ENCODE data around the gene TBX15.

Gene TBX15

DNA sequence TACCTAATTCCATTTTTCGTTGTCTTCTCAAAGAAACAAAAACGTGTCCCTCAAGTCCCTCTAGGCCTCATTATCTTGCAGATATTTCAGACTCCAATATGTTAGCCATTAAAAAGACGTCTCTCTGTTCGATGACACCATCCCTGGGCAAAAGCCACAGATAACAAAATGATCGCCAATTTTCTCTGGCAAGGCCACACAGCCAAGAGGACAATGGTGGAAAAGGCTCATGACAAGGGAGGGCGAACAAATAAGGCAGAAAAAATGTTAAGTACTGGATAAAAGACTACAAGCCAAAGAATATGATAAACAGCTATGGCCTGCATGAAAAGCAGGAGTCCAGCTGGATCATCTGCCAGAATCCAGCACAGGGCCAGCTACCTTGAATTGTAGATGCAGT, 82.9 kb downstream of the TBX15 start:
- no peak overlapping the region for H3K4me3 ChIP-seq (ENCODE audit: low read length)
- H3K4me1 ChIP-seq (ENCODE audit: control insufficient read depth, insufficient read depth, low read length) = no peaks in the 10 kb centered on the region
- H3K9me3 ChIP-seq (ENCODE audit: control insufficient read depth, low read length) = no peaks in the 10 kb centered on the region
- H3K9ac ChIP-seq (ENCODE audit: low read length) = no peak overlapping the region
- H3K27me3 ChIP-seq (ENCODE audit: control insufficient read depth, insufficient read depth, low read length) = no peaks in the 10 kb centered on the region
- H3K36me3 ChIP-seq (ENCODE audit: control insufficient read depth, insufficient read depth, low read length) = no peaks in the 10 kb centered on the region

DNA sequence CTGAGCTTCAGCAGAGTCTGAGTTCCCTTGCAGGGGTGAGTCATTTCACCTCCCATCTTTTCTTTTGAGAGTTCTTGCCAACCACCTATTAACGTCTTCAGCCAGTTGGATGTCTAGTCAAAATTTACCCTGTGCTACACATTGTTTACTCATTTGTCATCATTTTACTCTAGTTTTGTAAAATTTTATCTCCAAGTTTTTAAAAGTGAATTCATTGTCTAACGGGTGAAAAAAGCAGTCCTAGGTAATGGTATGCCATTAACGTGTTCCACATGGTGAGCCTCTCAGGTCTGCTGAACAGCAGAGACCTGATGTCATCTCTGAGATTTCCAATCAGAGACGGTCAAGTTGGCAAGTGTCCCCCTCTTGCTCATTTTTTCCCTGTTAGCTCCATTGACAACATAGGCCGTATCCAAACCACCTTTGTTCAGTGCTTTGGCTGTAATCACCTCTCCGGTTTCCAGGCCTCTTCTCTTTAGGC, 85.4 kb downstream of the TBX15 start:
- no peaks in the 10 kb centered on the region for H3K4me1 ChIP-seq (ENCODE audit: control insufficient read depth, insufficient read depth, low read length)
- no peaks in the 10 kb centered on the region for H3K9me3 ChIP-seq (ENCODE audit: control insufficient read depth, low read length)
- H3K9ac ChIP-seq (ENCODE audit: low read length) = no peak overlapping the region
- no peak overlapping the region for H3K4me3 ChIP-seq (ENCODE audit: low read length)
- no peaks in the 10 kb centered on the region for H3K27me3 ChIP-seq (ENCODE audit: control insufficient read depth, insufficient read depth, low read length)
- H3K36me3 ChIP-seq (ENCODE audit: control insufficient read depth, insufficient read depth, low read length) = no peaks in the 10 kb centered on the region

DNA sequence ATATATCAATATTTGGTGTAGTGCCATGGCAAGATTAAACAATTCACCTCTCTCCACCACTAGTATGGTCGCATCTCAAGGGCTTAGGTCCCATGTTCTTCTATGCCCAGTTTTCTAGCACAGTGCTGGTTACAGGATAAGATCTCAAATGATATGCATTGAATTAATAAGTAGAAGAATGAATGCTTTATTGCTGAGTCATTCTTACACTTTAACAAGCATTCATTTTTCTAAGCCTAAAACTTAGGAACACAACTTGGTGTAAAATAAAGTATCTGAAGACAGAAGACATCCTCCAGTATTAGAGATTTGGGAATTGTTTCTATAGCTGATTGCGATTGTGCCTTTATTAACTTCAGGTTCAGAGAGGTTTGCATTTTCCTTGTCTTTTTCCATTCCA, 85.8 kb downstream of the TBX15 start:
- H3K4me1 ChIP-seq (ENCODE audit: control insufficient read depth, insufficient read depth, low read length) = no peaks in the 10 kb centered on the region
- no peaks in the 10 kb centered on the region for H3K9me3 ChIP-seq (ENCODE audit: control insufficient read depth, low read length)
- no peak overlapping the region for H3K9ac ChIP-seq (ENCODE audit: low read length)
- H3K4me3 ChIP-seq (ENCODE audit: low read length) = no peak overlapping the region
- H3K36me3 ChIP-seq (ENCODE audit: control insufficient read depth, insufficient read depth, low read length) = no peaks in the 10 kb centered on the region
- H3K27me3 ChIP-seq (ENCODE audit: control insufficient read depth, insufficient read depth, low read length) = no peaks in the 10 kb centered on the region

DNA sequence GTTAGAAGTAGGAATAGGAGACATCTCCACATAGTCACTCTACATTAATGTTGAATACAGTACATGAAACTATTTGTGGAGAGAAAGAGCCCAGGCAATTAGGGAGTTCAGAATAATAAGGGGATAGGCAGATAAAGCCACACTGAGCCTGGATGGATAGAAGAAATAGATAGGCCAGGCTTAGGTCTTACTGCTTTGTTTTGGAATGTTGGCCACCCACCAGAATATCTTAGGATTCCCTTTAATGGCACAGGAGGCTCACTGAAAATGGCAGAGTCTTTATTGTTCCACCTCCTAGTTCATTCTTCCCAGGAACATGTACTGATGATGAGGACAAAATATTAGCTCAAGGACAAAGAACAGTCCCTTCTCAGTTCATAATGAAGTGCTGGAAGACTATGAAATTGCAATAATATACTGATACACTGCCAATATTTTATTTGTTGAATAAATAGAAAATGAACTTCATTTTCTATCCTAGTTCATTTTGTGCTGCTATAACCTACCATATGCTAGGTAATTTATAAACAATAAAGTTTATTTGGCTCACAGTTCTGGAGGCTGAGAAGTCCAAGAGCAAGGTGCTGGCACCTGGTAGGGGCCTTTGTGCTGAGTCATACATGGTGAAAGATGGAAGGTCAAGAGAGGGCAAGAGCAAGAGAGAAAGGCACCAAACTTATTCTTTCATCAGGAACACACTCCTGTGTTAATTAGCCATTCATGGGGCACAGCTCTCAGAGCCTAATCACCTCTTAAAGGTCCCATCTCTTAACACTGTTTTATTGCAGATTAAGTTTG, 87.3 kb downstream of the TBX15 start:
- Histone ChIP-seq H3K9me3 (ENCODE audit: control insufficient read depth, low read length) (no peaks in the 10 kb centered on the region), H3K4me1 (ENCODE audit: control insufficient read depth, insufficient read depth, low read length) (no peaks in the 10 kb centered on the region), H3K36me3 (ENCODE audit: control insufficient read depth, insufficient read depth, low read length) (no peaks in the 10 kb centered on the region), H3K9ac (ENCODE audit: low read length) (no peak overlapping the region), H3K4me3 (ENCODE audit: low read length) (no peak overlapping the region), H3K27me3 (ENCODE audit: control insufficient read depth, insufficient read depth, low read length) (no peaks in the 10 kb centered on the region)

DNA sequence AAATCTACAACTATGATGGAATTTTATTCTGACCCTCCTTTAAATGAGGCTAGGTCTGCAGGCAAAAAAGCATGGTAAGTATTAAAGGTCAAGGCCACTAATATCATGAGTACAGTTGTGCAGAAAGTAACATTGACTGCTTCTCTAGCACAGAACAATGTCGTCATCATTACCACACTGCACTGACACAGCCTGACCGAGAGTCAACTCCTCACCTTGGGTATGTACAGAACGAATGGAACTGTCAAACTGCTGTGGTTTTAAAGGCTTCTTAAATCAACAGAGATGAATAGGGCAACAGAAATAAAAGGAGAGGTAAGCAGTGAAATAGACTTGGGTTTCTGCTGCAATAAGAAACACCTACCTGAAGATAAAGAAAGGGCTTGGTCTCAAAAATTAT, 88.8 kb downstream of the TBX15 start:
- Histone ChIP-seq H3K4me3 (ENCODE audit: low read length) (no peak overlapping the region), H3K4me1 (ENCODE audit: control insufficient read depth, insufficient read depth, low read length) (no peaks in the 10 kb centered on the region), H3K9me3 (ENCODE audit: control insufficient read depth, low read length) (no peaks in the 10 kb centered on the region), H3K27me3 (ENCODE audit: control insufficient read depth, insufficient read depth, low read length) (no peaks in the 10 kb centered on the region), H3K36me3 (ENCODE audit: control insufficient read depth, insufficient read depth, low read length) (no peaks in the 10 kb centered on the region), H3K9ac (ENCODE audit: low read length) (no peak overlapping the region)

DNA sequence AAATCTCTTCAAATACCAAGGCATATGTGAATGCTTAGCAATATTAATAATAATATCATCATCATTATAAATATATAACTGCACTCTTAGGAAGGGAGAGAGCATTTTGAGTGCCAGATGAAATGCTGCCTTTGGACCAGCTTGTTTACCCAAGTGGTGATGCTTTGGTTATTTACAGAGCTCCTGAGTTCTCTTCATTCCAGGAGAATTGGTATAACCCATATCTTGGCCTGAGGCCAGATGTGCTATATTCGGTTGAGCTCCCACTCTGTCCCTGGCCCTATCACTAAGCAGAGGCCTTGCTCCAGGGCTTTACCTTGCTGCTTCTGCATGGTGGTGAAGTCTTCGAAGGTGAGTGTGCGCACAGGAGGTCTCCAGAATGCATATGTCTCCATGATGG, 89.4 kb downstream of the TBX15 start:
- Histone ChIP-seq H3K36me3 (ENCODE audit: control insufficient read depth, insufficient read depth, low read length) (no peaks in the 10 kb centered on the region), H3K4me3 (ENCODE audit: low read length) (no peak overlapping the region), H3K9me3 (ENCODE audit: control insufficient read depth, low read length) (no peaks in the 10 kb centered on the region), H3K4me1 (ENCODE audit: control insufficient read depth, insufficient read depth, low read length) (no peaks in the 10 kb centered on the region), H3K9ac (ENCODE audit: low read length) (no peak overlapping the region), H3K27me3 (ENCODE audit: control insufficient read depth, insufficient read depth, low read length) (no peaks in the 10 kb centered on the region)

DNA sequence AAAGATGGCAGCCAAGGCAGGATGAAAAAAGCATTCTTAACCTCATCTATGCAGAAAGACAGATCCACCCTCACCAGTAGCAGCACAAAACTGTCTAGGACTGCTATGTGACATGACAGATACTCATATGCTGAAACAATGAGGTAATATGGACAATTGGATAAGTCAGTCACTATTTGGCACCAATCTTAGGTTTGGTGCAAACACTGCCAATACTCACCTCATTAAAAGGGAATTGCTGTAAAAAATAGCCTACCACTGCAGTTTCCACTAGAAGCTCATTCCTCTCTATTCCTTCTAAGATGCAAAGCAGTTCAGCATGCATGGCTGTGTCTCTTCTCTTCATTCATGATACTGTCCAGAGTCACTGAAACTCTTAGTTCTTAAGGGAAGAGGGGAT, 91.7 kb downstream of the TBX15 start:
- Histone ChIP-seq H3K36me3 (ENCODE audit: control insufficient read depth, insufficient read depth, low read length) (no peaks in the 10 kb centered on the region), H3K9me3 (ENCODE audit: control insufficient read depth, low read length) (no peaks in the 10 kb centered on the region), H3K9ac (ENCODE audit: low read length) (no peak overlapping the region), H3K4me3 (ENCODE audit: low read length) (no peak overlapping the region), H3K4me1 (ENCODE audit: control insufficient read depth, insufficient read depth, low read length) (no peaks in the 10 kb centered on the region), H3K27me3 (ENCODE audit: control insufficient read depth, insufficient read depth, low read length) (no peaks in the 10 kb centered on the region)

DNA sequence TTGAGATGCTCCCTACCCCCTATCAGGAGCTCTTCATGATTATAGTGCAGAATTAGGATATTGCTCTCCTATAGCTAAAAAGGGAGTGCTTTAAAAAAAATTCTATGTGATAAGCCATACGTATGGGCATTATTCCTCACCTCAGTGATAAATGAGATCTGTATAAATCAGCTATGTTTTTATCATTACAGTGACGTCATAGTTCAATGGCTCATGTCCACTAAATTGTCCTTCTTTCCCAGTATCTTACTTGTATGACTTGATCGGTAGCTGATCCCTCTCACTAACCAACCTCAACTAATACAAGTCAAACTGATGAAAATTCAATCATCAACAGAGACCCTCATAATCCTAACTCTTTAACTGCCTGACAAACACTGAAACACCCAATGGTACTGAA, 93.3 kb downstream of the TBX15 start:
- Histone ChIP-seq H3K4me3 (ENCODE audit: low read length) (no peak overlapping the region), H3K27me3 (ENCODE audit: control insufficient read depth, insufficient read depth, low read length) (no peaks in the 10 kb centered on the region), H3K36me3 (ENCODE audit: control insufficient read depth, insufficient read depth, low read length) (no peaks in the 10 kb centered on the region), H3K4me1 (ENCODE audit: control insufficient read depth, insufficient read depth, low read length) (no peaks in the 10 kb centered on the region), H3K9ac (ENCODE audit: low read length) (no peak overlapping the region), H3K9me3 (ENCODE audit: control insufficient read depth, low read length) (no peaks in the 10 kb centered on the region)

DNA sequence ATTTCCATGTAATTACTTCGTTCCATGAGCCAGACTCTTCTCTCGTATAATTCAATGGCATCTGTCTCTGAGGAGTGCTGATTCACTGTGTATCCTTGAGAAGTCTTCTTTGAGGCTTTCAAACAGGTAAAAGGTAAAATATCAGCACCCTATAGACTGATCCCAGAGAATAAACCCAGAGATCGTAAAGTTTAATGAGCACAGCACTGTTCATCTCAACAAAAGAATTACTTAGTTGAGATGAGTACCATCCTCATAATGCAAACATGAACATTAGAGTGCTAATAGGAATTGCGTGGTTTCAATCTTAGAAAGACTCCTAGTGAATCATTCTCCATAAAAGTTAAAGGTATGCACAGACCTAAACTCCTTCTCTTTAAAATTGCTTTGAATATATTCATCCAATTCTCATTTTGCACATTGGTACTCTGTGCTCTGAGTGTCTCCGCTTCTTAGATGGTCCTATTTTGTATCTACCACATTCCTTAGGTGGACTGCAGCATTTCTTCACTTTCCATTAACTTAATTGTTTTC, 97.2 kb downstream of the TBX15 start:
- H3K9me3 ChIP-seq (ENCODE audit: control insufficient read depth, low read length) = no peaks in the 10 kb centered on the region
- H3K4me1 ChIP-seq (ENCODE audit: control insufficient read depth, insufficient read depth, low read length) = no peaks in the 10 kb centered on the region
- no peaks in the 10 kb centered on the region for H3K36me3 ChIP-seq (ENCODE audit: control insufficient read depth, insufficient read depth, low read length)
- H3K9ac ChIP-seq (ENCODE audit: low read length) = no peak overlapping the region
- no peaks in the 10 kb centered on the region for H3K27me3 ChIP-seq (ENCODE audit: control insufficient read depth, insufficient read depth, low read length)
- H3K4me3 ChIP-seq (ENCODE audit: low read length) = no peak overlapping the region

DNA sequence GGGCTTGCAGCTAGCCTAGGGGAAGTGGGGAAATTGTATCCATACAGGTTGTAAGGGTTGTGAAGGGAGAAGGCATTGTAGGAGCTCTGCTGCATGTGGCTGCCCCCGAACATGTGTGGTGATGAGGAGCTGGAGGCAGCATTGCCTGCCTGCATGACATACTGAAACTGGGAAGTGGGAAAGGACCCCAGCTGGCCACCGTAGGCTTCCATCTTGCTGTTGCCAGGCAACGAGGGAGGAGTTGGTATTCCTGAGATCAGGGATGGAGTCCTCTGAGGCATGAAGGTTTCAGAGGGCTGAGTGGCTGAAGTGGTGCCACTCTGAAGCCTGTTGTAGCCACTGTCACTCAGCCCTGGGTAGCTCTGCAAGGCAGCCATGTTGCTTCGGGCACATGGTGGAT, 103.2 kb downstream of the TBX15 start:
- no peaks in the 10 kb centered on the region for H3K4me1 ChIP-seq (ENCODE audit: control insufficient read depth, insufficient read depth, low read length)
- H3K9ac ChIP-seq (ENCODE audit: low read length) = no peak overlapping the region
- H3K9me3 ChIP-seq (ENCODE audit: control insufficient read depth, low read length) = no peaks in the 10 kb centered on the region
- H3K27me3 ChIP-seq (ENCODE audit: control insufficient read depth, insufficient read depth, low read length) = no peaks in the 10 kb centered on the region
- no peaks in the 10 kb centered on the region for H3K36me3 ChIP-seq (ENCODE audit: control insufficient read depth, insufficient read depth, low read length)
- H3K4me3 ChIP-seq (ENCODE audit: low read length) = no peak overlapping the region

DNA sequence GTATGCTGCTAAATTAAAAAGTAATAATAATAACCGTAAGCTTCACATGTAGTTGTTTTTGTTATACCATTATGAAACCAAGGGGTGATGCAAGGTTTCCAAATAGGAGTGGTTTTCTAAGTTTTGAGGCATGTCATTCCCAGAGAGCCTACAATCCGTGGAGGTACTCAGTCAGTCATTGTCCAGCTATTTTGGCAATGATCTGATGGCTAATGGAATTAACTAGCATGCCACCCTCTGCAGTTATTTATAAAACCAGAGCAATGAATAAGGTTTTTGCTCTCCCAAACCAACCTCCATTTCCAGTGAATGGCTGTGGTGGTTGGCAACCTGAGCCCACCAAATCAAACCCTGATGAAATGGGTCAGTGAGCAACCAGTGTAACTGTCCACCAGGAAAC, 106.4 kb downstream of the TBX15 start:
- Histone ChIP-seq H3K36me3 (ENCODE audit: control insufficient read depth, insufficient read depth, low read length) (no peaks in the 10 kb centered on the region), H3K9me3 (ENCODE audit: control insufficient read depth, low read length) (no peaks in the 10 kb centered on the region), H3K9ac (ENCODE audit: low read length) (no peak overlapping the region), H3K4me1 (ENCODE audit: control insufficient read depth, insufficient read depth, low read length) (no peaks in the 10 kb centered on the region), H3K4me3 (ENCODE audit: low read length) (no peak overlapping the region), H3K27me3 (ENCODE audit: control insufficient read depth, insufficient read depth, low read length) (no peaks in the 10 kb centered on the region)

DNA sequence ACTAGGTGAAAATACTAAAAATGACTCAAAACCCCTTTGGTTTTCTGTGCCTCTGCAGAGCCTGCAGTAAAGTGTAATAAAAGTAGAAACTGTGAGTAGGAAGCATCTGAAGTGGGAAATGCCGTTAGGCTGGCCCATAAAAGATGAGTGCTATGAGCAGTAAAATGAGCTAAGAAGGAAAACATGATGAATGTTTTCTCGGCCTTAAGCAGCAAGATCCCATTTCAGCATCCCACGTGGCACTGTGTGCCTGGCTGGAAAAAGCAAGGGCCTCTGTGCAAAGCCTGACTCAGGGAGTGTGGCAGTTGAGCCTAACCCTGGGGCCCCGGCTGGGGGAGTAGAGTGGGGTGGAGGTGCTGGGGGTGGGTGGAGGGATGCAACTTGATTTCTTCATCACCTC, 109.5 kb downstream of the TBX15 start:
- H3K4me1 ChIP-seq (ENCODE audit: control insufficient read depth, insufficient read depth, low read length) = no peaks in the 10 kb centered on the region
- no peaks in the 10 kb centered on the region for H3K27me3 ChIP-seq (ENCODE audit: control insufficient read depth, insufficient read depth, low read length)
- no peaks in the 10 kb centered on the region for H3K9me3 ChIP-seq (ENCODE audit: control insufficient read depth, low read length)
- H3K9ac ChIP-seq (ENCODE audit: low read length) = no peak overlapping the region
- H3K4me3 ChIP-seq (ENCODE audit: low read length) = no peak overlapping the region
- no peaks in the 10 kb centered on the region for H3K36me3 ChIP-seq (ENCODE audit: control insufficient read depth, insufficient read depth, low read length)
